Bronchial epithelial cell (primary cell): Measurements from ENCODE around the gene ATP2B2. TPM values are rescaled to one million over a fixed set of nuclear protein-coding genes. Genes with fewer than 3 reads are reported as not detected.

Experiments used
- DNase-seq: peaks from one replicate; pipeline ENCODE4 v3.0.0-alpha.2; 2010; ENCODE audit warnings: low read depth
- FAIRE-seq: peaks from 2 replicates; lab custom pipeline; 2011; peaks lifted over from hg19 to GRCh38; lab: Jason Lieb, UNC
- H3K27me3 ChIP-seq: 2 replicates; pipeline ENCODE4 v1.5.1; 2011; ENCODE audit warnings: low read length; ENCODE audit not compliant: control insufficient read depth, insufficient read depth
- H3K36me3 ChIP-seq: 2 replicates; pipeline ENCODE4 v1.5.1; 2011; ENCODE audit warnings: low read length; ENCODE audit not compliant: control insufficient read depth, insufficient read depth
- H3K4me3 ChIP-seq: 2 replicates; pipeline ENCODE4 v1.5.1; 2011; ENCODE audit warnings: mild to moderate bottlenecking, low read depth, low read length, control low read depth
- total RNA-seq: library from RNA; depleted of rRNA; stranded (reverse); fragments of >200 nt; gene quantifications from 2 replicates; pipeline ENCODE4 v1.2.1, GENCODE V29; 2014
- TF ChIP-seq, protein P1 (sequence below): IDR thresholded peaks from 2 replicates; pipeline ENCODE4 v1.5.1; 2011; ENCODE audit warnings: mild to moderate bottlenecking, moderate library complexity, low read length, control low read depth, inconsistent platforms; ENCODE audit not compliant: insufficient read depth, severe bottlenecking

ATP2B2 gene
- total RNA-seq, 1 donor from 2014 or later = not detected

DNA sequence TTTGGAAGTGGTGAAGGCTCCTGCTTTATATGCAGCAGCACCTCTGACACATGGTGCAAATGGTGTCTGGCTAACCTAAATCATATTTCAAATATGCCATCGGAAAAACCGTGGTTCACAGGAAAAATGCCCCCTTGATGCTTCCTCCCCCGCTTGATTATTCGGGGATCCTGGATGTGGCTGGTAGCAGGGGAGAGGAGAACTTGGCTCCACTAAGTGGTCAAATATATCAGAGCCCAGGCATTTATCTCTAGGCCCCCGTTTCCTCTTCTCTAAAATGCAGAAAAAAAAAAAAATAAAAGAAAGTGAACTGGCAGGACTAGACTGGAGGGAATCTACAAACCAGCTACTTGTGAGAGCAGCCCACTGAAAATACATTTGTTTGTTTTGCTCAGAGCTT lies 18.2 kb upstream of the ATP2B2 start:
- TF ChIP-seq, protein P1, sequence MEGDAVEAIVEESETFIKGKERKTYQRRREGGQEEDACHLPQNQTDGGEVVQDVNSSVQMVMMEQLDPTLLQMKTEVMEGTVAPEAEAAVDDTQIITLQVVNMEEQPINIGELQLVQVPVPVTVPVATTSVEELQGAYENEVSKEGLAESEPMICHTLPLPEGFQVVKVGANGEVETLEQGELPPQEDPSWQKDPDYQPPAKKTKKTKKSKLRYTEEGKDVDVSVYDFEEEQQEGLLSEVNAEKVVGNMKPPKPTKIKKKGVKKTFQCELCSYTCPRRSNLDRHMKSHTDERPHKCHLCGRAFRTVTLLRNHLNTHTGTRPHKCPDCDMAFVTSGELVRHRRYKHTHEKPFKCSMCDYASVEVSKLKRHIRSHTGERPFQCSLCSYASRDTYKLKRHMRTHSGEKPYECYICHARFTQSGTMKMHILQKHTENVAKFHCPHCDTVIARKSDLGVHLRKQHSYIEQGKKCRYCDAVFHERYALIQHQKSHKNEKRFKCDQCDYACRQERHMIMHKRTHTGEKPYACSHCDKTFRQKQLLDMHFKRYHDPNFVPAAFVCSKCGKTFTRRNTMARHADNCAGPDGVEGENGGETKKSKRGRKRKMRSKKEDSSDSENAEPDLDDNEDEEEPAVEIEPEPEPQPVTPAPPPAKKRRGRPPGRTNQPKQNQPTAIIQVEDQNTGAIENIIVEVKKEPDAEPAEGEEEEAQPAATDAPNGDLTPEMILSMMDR = no peak
- peaks cover 8% of the 10 kb centered on the region for H3K27me3 ChIP-seq
- H3K36me3 ChIP-seq = no peaks in the 10 kb centered on the region
- H3K4me3 ChIP-seq = no peak overlapping the region
- FAIRE-seq (no peak), DNase-seq (no peak)

DNA sequence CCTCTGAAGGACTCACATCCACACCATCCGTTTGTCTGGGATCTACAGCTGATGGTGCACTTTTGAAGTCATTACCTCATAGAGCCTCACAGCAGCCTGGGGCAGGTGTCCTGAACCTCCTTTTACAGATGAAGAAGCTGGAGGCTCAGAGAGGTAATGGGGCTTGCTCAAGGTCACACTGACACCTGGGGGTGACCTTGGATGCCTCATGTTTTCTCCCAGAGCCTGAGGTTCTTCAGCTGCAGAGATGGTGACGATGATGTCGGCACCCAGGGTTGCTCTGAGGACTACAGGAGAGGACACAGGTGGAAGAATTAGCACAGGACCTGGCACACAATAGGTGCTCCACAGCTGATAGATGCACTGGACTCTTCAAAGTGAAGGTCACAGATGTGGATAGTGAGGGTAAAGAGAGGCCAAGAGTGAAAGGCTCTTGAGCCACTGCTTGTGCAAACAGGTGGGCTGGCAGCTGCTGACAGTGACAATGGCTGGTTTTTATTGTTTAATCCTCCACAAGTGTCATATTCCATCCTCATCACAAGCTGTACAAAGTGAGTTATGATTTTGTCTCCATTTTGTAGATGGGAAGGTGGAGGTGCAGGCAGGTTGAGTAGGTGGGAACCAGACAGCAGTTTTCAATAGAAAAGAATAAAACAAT lies 17.4 kb upstream of the ATP2B2 start:
- TF ChIP-seq, protein P1 = no peak

DNA sequence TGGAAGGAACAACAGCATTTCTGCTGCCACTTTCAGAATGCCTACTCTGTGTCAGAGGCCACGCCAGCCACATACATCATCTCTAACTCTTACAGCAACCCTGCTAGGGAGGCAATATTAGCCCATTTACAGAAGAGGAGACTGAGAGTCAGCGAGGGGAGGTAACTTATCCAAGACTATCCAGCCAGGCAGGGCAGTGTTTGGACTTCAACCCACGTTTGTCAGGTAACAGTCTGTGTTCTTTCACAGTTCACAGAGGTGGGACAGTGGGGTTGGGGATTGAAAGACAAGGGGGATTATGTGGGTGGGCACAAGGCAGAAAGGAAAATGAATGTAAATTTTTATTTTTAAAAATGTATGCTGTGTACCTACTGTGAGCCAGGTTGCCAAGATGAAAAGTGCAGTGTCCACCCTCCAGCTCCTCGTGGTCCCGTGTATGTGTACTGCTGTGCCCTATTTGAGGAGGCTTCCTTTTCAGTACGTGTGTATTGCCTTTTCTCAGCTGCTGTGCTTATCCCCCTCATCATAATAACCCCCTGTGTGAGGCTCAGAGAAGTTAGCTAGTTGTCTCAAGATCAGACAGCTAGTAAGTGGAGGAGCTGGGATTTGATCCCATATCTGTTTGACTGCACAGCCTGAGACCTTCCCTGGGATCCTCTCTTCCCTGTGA lies 16.5 kb upstream of the ATP2B2 start:
- Histone ChIP-seq H3K36me3 (no peaks in the 10 kb centered on the region), H3K27me3 (peaks cover 10% of the 10 kb centered on the region), H3K4me3 (no peak overlapping the region)
- FAIRE-seq (no peak), DNase-seq (no peak)
- TF ChIP-seq, protein P1 = no peak

More for the DNA sequence above, 17.4 kb upstream of the ATP2B2 start:
- DNase-seq = no peak
- no peak overlapping the region for H3K4me3 ChIP-seq
- H3K27me3 ChIP-seq = peaks cover 10% of the 10 kb centered on the region
- H3K36me3 ChIP-seq = no peaks in the 10 kb centered on the region
- FAIRE-seq = peak; percentile 28

DNA sequence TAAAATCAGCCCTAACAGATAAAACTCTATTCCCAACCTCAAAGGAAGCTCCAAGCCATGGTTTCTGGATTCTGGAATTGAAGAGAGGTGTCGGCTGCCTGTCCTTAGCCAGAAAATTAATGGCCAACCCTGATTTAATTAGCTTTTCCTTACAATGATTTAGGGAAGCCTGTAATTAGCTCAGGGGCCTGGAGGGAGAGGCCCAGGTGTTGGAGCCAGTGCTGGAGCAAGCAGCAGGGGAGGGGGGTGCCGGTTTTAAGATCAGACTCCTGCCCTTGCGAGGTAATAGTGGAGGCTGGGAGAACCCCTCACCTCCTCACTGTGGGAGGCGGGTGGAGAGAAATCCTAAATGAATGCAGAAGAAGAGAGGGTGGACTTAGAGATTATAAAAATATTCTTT lies 14.7 kb upstream of the ATP2B2 start:
- Histone ChIP-seq H3K36me3 (no peaks in the 10 kb centered on the region), H3K4me3 (no peak overlapping the region), H3K27me3 (peaks cover 12% of the 10 kb centered on the region)
- no peak for FAIRE-seq
- TF ChIP-seq, protein P1 = no peak
- no peak for DNase-seq

DNA sequence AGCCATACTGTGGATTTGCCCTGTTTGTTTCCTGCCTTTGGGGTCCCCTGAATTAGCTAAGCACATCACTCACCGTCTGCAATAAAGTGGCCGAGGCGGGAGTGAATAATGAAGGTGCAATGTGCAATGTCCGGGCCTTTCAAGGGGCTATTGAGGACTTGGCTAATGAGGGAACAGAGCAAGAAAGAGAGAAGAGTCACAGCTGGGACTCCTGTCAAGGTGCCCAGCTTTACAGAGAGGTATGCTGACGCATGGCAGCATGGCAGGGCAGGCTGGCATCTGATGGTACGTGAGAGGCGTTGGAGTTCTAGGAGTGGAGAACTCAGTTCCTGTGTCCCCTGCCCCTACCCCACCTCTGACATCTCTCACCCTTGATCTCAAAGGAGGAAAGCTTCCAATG lies 13.8 kb upstream of the ATP2B2 start:
- no peak for DNase-seq

More for the DNA sequence above, 13.8 kb upstream of the ATP2B2 start:
- TF ChIP-seq, protein P1 = no peak
- H3K4me3 ChIP-seq = no peak overlapping the region
- peaks cover 10% of the 10 kb centered on the region for H3K27me3 ChIP-seq
- no peak for FAIRE-seq
- H3K36me3 ChIP-seq = no peaks in the 10 kb centered on the region
